AG04449 (cell line): ENCODE measurements around the gene ARHGEF7.

Experiments used
- CTCF ChIA-PET: fragments of 350-600 bp; formaldehyde crosslinking; extraction: SDS; loops from one replicate; lab custom pipeline; 2021; ENCODE audit warnings: antibody characterized with exemption; lab: Yijun Ruan, JAX
- POLR2A ChIA-PET: fragments of 400-600, 350-600 bp; formaldehyde crosslinking; extraction: SDS; loops from one replicate; lab custom pipeline; 2020; ENCODE audit warnings: antibody characterized with exemption, inconsistent platforms; lab: Yijun Ruan, JAX
- DNase-seq: peaks from one replicate; pipeline ENCODE4 v3.0.0-alpha.2; 2010; ENCODE audit warnings: low read depth, low spot score
- H3K4me3 ChIP-seq: 2 replicates; pipeline ENCODE4 v1.5.1; 2011; ENCODE audit warnings: low read depth, mild to moderate bottlenecking, control low read depth, low read length
- TF ChIP-seq, protein P1 (sequence below): IDR thresholded peaks from one replicate; pipeline ENCODE4 v1.5.1; 2011; ENCODE audit warnings: mild to moderate bottlenecking, moderate library complexity, low read length, control low read depth, inconsistent platforms; ENCODE audit not compliant: insufficient read depth; ENCODE audit errors: missing control alignments

The ARHGEF7 gene

DNA sequence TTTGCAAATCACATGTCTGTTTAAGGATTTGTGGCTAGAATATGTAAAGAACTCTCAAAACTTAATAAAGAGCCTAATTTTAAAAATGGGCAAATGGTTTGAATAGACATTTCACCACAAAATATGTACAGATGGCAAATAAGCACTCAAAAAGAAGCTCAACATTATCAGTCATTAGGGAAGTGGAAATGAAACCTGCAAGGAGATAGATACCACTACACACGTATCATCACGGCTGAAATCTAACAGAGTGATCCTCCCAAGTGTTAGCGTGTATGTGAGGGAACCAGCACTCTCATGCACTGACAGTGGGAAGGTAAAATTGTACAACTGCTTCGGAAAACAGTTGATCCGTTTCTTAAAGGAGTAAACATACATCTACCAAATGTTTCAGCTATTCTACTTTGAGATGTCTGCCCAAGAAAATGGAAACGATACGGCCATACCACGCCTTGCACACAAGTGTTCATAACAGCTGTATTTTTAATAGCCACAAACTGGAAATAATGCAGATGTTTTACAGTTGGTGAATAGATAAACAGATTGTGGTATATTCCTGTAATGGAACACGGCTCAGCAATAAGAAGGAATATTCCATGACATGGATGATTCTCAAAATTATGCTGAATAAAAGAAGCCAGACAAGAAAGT is 14.5 kb downstream of the ARHGEF7 start:
- DNase-seq, result no peak
- POLR2A ChIA-PET, result no interaction called here
- H3K4me3 ChIP-seq, result no peak overlapping the region
- TF ChIP-seq, protein P1, sequence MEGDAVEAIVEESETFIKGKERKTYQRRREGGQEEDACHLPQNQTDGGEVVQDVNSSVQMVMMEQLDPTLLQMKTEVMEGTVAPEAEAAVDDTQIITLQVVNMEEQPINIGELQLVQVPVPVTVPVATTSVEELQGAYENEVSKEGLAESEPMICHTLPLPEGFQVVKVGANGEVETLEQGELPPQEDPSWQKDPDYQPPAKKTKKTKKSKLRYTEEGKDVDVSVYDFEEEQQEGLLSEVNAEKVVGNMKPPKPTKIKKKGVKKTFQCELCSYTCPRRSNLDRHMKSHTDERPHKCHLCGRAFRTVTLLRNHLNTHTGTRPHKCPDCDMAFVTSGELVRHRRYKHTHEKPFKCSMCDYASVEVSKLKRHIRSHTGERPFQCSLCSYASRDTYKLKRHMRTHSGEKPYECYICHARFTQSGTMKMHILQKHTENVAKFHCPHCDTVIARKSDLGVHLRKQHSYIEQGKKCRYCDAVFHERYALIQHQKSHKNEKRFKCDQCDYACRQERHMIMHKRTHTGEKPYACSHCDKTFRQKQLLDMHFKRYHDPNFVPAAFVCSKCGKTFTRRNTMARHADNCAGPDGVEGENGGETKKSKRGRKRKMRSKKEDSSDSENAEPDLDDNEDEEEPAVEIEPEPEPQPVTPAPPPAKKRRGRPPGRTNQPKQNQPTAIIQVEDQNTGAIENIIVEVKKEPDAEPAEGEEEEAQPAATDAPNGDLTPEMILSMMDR, result no peak
- CTCF ChIA-PET, result no interaction called here

DNA sequence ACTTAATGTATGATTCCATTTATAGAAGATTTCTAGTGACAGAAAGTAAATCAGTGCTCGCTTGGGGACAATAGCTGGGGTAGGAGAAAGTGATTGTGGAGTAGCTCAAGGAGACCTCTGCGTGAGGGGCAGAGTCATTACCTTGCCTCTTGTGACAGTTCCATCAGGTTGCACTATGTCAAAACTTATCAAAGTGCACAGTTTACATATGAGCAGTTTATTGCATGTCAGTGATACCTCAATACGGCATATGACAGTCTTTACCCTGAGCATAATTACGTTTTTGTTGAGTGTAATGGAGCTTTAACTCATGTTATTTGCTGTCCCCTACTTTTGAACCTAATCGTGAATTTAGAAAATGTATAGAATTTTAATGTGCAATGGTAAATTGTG is 15.0 kb downstream of the ARHGEF7 start:
- TF ChIP-seq, protein P1, result no peak
- DNase-seq, result no peak
- CTCF ChIA-PET, result no interaction called here
- POLR2A ChIA-PET, result no interaction called here
- H3K4me3 ChIP-seq, result no peak overlapping the region

DNA sequence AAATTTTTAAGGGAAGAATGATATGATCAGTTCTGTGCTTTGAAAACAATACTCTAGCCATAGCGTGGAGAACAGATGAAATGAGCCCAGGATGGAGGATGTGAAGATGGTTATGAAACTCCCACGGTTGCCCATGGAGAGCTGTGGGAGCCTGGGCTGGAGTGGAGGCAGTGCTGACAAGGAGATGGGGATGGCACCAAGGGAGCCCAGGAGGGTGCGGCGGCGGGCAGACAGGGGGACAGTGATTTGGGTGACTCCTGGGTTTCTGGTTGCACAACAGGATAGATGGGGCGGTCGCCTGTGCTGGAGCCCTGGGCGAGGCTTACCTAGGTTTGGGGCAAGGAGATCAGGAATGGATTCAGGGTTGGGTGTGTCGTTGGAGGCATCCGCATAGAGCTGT is 15.9 kb downstream of the ARHGEF7 start:
- TF ChIP-seq, protein P1, result no peak
- ChIA-PET POLR2A (no interaction called here), CTCF (no interaction called here)
- no peak for DNase-seq
- no peak overlapping the region for H3K4me3 ChIP-seq

DNA sequence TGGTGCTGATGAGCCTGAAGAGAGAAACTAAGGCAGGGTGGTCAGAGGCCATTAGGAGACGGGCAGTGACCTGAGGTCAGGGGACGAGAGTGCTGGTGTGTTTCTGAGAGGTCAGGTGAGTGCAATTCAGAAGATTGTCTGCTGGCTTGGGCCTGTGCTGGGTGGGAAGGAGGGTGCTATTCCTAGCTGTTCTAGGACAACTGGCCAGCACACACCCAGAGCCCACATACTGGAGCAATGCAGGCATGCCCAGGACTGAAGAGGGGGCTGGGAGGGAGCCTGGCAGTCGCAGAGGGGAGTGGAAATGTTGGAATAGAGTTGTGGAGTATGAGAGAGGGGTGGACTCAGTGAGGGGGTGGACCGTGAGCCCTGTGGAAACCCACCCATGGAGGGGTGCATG is 16.5 kb downstream of the ARHGEF7 start:
- no peak for DNase-seq
- H3K4me3 ChIP-seq, result no peak overlapping the region
- CTCF ChIA-PET, result no interaction called here
- TF ChIP-seq, protein P1, result no peak
- POLR2A ChIA-PET, result no interaction called here

DNA sequence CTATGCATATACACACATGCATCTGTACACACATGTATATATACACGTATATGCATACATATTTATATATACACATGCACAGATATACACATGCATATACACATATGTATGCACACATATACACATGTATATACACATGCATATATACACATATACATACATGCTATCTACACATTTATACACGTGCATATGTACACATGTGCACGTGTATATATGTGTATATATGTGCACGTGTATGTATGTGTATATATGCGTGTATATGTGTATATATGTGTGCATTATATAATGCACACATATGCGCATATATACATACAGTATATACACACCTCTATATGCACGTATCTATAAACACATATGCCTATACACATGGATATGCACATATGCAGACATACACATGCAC is 17.8 kb downstream of the ARHGEF7 start:
- no peak overlapping the region for H3K4me3 ChIP-seq
- no peak for DNase-seq
- CTCF ChIA-PET, result no interaction called here
- TF ChIP-seq, protein P1, result no peak
- POLR2A ChIA-PET, result no interaction called here

DNA sequence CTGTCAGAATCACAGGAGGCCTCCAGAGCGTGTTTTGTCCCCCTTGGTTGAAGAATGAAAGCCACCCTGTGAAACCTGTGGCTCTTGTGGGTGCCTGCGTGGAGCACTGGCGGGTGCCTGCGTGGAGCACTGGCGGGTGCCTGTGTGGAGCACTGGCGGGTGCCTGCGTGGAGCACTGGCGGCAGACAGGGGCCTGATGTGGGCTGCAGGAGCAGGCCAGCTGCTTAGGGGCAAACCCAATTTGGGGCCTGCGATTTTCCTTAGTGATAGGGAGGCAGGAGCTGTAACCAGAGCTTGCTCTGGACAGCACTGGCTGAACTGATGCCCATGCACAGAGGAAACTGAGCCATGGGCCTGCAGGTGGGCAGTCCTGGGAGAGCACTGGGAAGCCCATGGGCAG is 24.3 kb downstream of the ARHGEF7 start:
- DNase-seq, result no peak
- H3K4me3 ChIP-seq, result no peak overlapping the region
- ChIA-PET POLR2A (no interaction called here), CTCF (no interaction called here)
- TF ChIP-seq, protein P1, result no peak
